ENCODE data around the gene QSER1.

DNA sequence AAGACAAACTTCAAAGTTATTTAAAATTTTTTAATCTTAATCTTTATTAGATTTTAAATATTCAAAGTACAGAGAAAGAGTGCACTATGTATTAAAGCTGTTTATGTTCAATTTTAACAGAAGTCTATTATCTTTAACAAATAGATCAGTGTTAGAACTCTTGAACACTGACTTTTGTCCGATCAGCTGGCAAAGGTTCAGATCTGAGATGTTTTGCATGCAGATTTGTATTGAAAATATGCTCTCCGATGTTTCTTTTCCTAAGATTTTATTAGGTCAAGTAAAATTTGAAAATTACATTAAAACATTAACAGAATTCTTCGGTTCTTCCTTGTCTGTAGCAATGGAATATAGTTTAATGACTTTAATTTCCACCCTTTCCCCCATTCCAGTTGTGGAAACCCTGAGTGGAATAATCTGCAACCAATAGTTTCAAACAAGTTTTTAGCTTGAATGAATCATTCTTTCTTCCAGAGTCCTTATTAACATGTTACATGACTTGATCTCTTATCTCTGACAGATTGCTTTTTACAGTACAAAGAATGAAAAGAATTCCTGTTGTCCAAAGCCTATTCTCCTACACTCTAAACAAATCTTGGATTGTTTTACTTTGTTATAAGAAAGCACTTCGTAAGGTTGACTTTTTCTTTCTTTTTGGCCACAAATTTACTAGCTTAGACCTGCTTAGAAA lies 135.4 kb downstream of the QSER1 start:
- TF ChIP-seq CTCF (IDR thresholded peaks at IDR 0.05; ENCODE audit: insufficient read depth, low read length, poor library complexity, severe bottlenecking) (no peak), EZH2phosphoT487 (conservative IDR thresholded peaks at IDR 0.05; ENCODE audit: low read length) (no peak)

Data from SU-DHL-6 (cell line).